B cell (primary cell): Measurements from ENCODE around the gene PACC1.

Source experiments
- EZH2 ChIP-seq: IDR thresholded peaks from 2 replicates; pipeline ENCODE4 v1.6.1; 2012; ENCODE audit warnings: borderline replicate concordance, low read depth, mild to moderate bottlenecking, moderate library complexity, low read length; ENCODE audit not compliant: insufficient read depth, poor library complexity, severe bottlenecking
- TF ChIP-seq, protein P1 (sequence below): fragments of 200-600 bp; IDR thresholded peaks from one replicate; pipeline ENCODE4 v1.8.0; 2022; ENCODE audit warnings: antibody characterized with exemption, mild to moderate bottlenecking

DNA sequence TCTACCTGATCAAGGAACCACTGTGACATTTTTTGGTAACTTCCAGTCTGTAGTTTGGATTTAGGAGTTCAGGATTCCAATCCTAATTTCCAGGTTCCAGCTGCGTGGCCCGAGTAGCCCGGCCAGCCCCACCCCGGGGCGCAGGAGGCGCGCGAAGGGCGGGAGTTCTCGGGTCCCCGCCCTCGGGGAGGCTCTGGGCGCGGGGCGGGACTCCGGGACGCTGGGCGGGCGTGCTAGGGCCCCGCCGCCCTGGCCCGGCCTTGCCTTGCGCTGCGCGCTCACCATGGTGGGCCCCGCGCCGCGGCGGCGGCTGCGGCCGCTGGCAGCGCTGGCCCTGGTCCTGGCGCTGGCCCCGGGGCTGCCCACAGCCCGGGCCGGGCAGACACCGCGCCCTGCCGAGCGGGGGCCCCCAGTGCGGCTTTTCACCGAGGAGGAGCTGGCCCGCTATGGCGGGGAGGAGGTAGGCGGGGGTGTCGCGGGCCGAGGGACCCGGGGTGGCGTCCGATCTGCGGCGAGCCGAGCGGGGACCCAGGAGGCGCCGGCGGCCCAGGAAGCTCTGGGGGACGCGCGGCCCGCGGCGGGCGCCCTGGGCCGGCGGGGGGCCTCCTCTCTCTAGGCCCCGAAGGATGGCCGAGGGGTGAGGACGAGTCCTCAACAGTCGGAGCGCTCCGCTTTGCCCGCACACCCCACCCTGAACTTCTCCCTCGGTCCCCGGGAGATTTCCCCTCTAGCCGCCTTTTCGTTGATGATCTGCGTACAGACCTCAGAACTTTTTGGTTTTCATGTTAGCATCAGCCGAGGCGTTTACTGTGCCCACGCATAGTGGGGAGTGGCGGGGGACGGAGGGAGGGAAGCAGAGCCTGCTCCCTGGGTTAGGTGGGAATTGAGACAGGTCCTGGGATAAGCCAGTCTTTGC is 18.2 kb upstream of the PACC1 start, which contains the start of gene NENF:
- TF ChIP-seq, protein P1, sequence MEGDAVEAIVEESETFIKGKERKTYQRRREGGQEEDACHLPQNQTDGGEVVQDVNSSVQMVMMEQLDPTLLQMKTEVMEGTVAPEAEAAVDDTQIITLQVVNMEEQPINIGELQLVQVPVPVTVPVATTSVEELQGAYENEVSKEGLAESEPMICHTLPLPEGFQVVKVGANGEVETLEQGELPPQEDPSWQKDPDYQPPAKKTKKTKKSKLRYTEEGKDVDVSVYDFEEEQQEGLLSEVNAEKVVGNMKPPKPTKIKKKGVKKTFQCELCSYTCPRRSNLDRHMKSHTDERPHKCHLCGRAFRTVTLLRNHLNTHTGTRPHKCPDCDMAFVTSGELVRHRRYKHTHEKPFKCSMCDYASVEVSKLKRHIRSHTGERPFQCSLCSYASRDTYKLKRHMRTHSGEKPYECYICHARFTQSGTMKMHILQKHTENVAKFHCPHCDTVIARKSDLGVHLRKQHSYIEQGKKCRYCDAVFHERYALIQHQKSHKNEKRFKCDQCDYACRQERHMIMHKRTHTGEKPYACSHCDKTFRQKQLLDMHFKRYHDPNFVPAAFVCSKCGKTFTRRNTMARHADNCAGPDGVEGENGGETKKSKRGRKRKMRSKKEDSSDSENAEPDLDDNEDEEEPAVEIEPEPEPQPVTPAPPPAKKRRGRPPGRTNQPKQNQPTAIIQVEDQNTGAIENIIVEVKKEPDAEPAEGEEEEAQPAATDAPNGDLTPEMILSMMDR: no peak
- TF ChIP-seq EZH2: no peak
